ENCODE data around the gene SERPINA3.
"Not testable (repeated sequence)": the region's sequence is repeated elsewhere in the genome, so short reads cannot be mapped to it uniquely, and the experiment has no call there.

DNA sequence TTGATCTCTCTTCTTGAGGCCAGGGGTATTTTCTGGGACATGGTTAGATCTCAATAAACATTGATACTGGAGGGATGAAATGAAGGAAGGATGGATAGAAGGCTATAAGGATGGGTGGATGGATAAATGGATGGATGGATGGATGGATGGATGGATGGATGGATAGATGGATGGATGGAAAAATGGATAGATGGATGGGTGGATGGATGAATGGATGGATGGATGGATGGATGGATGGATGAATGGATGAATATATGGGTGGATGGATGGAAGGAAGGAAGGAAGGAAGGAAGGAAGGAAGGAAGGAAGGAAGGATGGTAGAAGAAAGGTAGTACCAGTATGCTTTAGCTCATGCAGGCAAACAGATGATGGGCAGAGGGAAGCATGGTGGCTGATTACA is 34.7 kb upstream of the SERPINA3 start:
- TF ChIP-seq POLR2A (IDR thresholded peaks at IDR 0.05) = not testable (repeated sequence)
- TF ChIP-seq, protein P1, sequence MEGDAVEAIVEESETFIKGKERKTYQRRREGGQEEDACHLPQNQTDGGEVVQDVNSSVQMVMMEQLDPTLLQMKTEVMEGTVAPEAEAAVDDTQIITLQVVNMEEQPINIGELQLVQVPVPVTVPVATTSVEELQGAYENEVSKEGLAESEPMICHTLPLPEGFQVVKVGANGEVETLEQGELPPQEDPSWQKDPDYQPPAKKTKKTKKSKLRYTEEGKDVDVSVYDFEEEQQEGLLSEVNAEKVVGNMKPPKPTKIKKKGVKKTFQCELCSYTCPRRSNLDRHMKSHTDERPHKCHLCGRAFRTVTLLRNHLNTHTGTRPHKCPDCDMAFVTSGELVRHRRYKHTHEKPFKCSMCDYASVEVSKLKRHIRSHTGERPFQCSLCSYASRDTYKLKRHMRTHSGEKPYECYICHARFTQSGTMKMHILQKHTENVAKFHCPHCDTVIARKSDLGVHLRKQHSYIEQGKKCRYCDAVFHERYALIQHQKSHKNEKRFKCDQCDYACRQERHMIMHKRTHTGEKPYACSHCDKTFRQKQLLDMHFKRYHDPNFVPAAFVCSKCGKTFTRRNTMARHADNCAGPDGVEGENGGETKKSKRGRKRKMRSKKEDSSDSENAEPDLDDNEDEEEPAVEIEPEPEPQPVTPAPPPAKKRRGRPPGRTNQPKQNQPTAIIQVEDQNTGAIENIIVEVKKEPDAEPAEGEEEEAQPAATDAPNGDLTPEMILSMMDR (IDR thresholded peaks at IDR 0.05) = not testable (repeated sequence)

Data from testis (tissue), 2 donors.